Spleen (tissue), 7 donors: ENCODE results near the gene HERC3.

Source experiments
- POLR2AphosphoS5 ChIP-seq, 3 donors: sonication (generic); formaldehyde crosslinking; IDR thresholded peaks; one replicate each; pipeline ENCODE4 v1.5.1; 2017; ENCODE audit warnings: antibody characterized with exemption in 3 of 3
- TF ChIP-seq, protein P1 (sequence below), 11 experiments: fragments of 200-600 bp in 7 of 11; fragments of 450-650 bp in 4 of 11; sonication (generic) in 4 of 11; IDR thresholded peaks in 8 of 11; conservative IDR thresholded peaks in 3 of 11; 1 replicate in 7 of 11; 2 replicates in 4 of 11; pipeline versions ENCODE4 v1.4.0 to v1.8.0; 2016 to 2021; ENCODE audit warnings: antibody characterized with exemption in 11 of 11, inconsistent platforms in 4 of 11, mild to moderate bottlenecking in 1 of 11
- donor health status: DM: no; HTN: no; CAD: no; lungs with moderate emphysema.
- donor health status: DM: no; HTN: no; CAD: no.
- donor health status: DM: no; HTN: no; CAD: no.

DNA sequence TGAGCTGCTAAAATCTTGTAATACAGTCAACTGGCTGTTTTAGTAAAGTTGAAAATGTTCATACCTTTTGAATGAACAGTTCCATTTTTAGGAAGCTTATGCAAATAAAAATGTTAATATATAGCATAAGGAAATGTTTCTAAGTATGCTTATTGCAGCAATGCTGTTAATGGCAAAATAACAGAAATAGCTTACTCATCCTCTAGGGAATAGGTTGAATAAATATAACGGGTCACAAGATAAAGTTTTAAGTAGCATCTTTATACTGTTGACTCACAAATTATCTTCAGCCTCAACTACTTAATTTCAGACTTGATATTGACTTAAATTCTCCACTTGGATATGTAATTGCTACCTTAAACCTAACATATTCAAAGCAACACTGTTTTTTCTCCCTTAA is 27.7 kb downstream of the HERC3 start:
- TF ChIP-seq, protein P1, sequence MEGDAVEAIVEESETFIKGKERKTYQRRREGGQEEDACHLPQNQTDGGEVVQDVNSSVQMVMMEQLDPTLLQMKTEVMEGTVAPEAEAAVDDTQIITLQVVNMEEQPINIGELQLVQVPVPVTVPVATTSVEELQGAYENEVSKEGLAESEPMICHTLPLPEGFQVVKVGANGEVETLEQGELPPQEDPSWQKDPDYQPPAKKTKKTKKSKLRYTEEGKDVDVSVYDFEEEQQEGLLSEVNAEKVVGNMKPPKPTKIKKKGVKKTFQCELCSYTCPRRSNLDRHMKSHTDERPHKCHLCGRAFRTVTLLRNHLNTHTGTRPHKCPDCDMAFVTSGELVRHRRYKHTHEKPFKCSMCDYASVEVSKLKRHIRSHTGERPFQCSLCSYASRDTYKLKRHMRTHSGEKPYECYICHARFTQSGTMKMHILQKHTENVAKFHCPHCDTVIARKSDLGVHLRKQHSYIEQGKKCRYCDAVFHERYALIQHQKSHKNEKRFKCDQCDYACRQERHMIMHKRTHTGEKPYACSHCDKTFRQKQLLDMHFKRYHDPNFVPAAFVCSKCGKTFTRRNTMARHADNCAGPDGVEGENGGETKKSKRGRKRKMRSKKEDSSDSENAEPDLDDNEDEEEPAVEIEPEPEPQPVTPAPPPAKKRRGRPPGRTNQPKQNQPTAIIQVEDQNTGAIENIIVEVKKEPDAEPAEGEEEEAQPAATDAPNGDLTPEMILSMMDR (IDR thresholded peaks at IDR 0.05 in 8 of 11, conservative IDR thresholded peaks at IDR 0.05 in 3 of 11), result no peak
- TF ChIP-seq POLR2AphosphoS5 (IDR thresholded peaks at IDR 0.05), result no peak
